Measurements from ENCODE around the gene TIMM17B.
A peak's percentile ranks its signal among the peaks of the same experiment; 100 is the strongest.

Gene TIMM17B

DNA sequence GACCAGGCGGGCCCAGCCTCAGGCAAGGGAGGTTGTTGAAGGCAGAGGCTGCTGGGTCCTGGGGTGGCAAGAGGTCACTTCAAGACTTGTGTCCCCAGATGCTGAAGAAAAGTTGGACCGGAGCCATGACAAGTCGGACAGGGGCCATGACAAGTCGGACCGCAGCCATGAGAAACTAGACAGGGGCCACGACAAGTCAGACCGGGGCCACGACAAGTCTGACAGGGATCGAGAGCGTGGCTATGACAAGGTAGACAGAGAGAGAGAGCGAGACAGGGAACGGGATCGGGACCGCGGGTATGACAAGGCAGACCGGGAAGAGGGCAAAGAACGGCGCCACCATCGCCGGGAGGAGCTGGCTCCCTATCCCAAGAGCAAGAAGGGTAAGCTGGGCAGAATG lies 4.6 kb upstream of the TIMM17B start:
- Histone ChIP-seq H3K4me3 (ENCODE audit: insufficient read depth in 1 of 2, low read depth in 1 of 2, low read length in 2 of 2) (no peak overlapping the region), H3K27me3 (ENCODE audit: control insufficient read depth in 1 of 2, insufficient read depth in 1 of 2, low read length in 2 of 2) (no peaks in the 10 kb centered on the region), H3K9ac (ENCODE audit: low read length) (no peak overlapping the region), H3K4me2 (ENCODE audit: low read length, poor library complexity, severe bottlenecking) (no peak overlapping the region), H3K14ac (ENCODE audit: low read length in 2 of 2) (no peak overlapping the region), H4K8ac (ENCODE audit: low read length) (no peak overlapping the region), H4K91ac (ENCODE audit: low read length) (no peak overlapping the region), H2BK5ac (ENCODE audit: low read depth, low read length, poor library complexity, severe bottlenecking) (no peak overlapping the region), H2AFZ (ENCODE audit: low read depth, low read length) (no peak overlapping the region), H3K27ac (ENCODE audit: low read length, poor library complexity, severe bottlenecking) (no peak overlapping the region), H3K36me3 (ENCODE audit: control insufficient read depth in 1 of 2, insufficient read depth in 2 of 2, low read depth in 1 of 2, low read length in 2 of 2) (peaks cover 52 to 54% of the 10 kb centered on the region in 2 experiments), H2AK5ac (ENCODE audit: low read length, severe bottlenecking) (no peak overlapping the region), H3K79me1 (replicated peaks; ENCODE audit: low read length, poor library complexity, severe bottlenecking) (peaks cover 7% of the 10 kb centered on the region), H2BK120ac (ENCODE audit: low read depth, low read length) (no peak overlapping the region), H3K4me1 (ENCODE audit: control insufficient read depth, insufficient read depth, low read depth, low read length) (peaks cover 8% of the 10 kb centered on the region), H3K18ac (ENCODE audit: low read depth in 1 of 2, low read length in 2 of 2) (no peak overlapping the region), H3K23ac (ENCODE audit: low read length in 2 of 2) (no peak overlapping the region), H3K9me3 (ENCODE audit: control insufficient read depth, low read length) (no peaks in the 10 kb centered on the region), H3K4ac (ENCODE audit: low read depth in 1 of 2, low read length in 2 of 2) (no peak overlapping the region), H2BK12ac (ENCODE audit: low read length in 2 of 2) (no peak overlapping the region), H2BK15ac (ENCODE audit: low read depth, poor library complexity, severe bottlenecking) (no peak overlapping the region)
- DNase-seq, result no peak
- 96% methylated on average over 20 of the region's 20 CpGs for WGBS

DNA sequence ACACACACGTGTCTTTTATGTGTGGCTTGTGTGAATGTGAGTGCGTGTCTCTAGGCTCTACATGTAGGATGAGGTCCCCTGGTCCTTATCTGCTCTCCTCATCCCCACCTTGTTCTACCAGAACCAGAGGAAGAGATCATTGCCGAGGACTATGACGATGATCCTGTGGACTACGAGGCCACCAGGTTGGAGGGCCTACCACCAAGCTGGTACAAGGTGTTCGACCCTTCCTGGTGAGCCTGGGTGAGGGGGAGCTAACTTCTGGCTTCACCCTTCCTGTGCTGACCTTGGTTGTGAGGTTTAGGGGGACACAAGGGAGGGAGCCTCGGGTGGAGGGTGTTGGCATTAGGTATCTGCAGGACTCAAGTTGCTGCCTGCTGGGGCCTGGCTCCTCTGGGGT lies 3.5 kb upstream of the TIMM17B start:
- H2BK15ac ChIP-seq (ENCODE audit: low read depth, poor library complexity, severe bottlenecking), result no peak overlapping the region
- no peak overlapping the region for H3K23ac ChIP-seq (ENCODE audit: low read length in 2 of 2)

GRCh38 chrX:48899078-48899410 lies 1.5 kb upstream of the TIMM17B start:
- no peak overlapping the region for H2AK5ac ChIP-seq (ENCODE audit: low read length, severe bottlenecking)
- DNase-seq, result no peak

More for the DNA sequence above, 3.5 kb upstream of the TIMM17B start:
- Histone ChIP-seq H3K27ac (ENCODE audit: low read length, poor library complexity, severe bottlenecking) (no peak overlapping the region), H3K9ac (ENCODE audit: low read length) (no peak overlapping the region), H2BK120ac (ENCODE audit: low read depth, low read length) (peak overlapping the region; percentile 5), H4K91ac (ENCODE audit: low read length) (no peak overlapping the region), H3K4me3 (ENCODE audit: insufficient read depth in 1 of 2, low read depth in 1 of 2, low read length in 2 of 2) (no peak overlapping the region), H2AFZ (ENCODE audit: low read depth, low read length) (no peak overlapping the region), H3K79me1 (replicated peaks; ENCODE audit: low read length, poor library complexity, severe bottlenecking) (peaks cover 5% of the 10 kb centered on the region), H3K4me2 (ENCODE audit: low read length, poor library complexity, severe bottlenecking) (no peak overlapping the region), H3K4me1 (ENCODE audit: control insufficient read depth, insufficient read depth, low read depth, low read length) (peaks cover 11% of the 10 kb centered on the region), H3K36me3 (ENCODE audit: control insufficient read depth in 1 of 2, insufficient read depth in 2 of 2, low read depth in 1 of 2, low read length in 2 of 2) (peaks cover 45 to 47% of the 10 kb centered on the region in 2 experiments), H2BK5ac (ENCODE audit: low read depth, low read length, poor library complexity, severe bottlenecking) (no peak overlapping the region), H3K18ac (ENCODE audit: low read depth in 1 of 2, low read length in 2 of 2) (no peak overlapping the region), H3K14ac (ENCODE audit: low read length in 2 of 2) (no peak overlapping the region), H2AK5ac (ENCODE audit: low read length, severe bottlenecking) (no peak overlapping the region), H3K27me3 (ENCODE audit: control insufficient read depth in 1 of 2, insufficient read depth in 1 of 2, low read length in 2 of 2) (no peaks in the 10 kb centered on the region), H3K9me3 (ENCODE audit: control insufficient read depth, low read length) (no peaks in the 10 kb centered on the region), H4K8ac (ENCODE audit: low read length) (no peak overlapping the region), H2BK12ac (ENCODE audit: low read length in 2 of 2) (no peak overlapping the region), H3K4ac (ENCODE audit: low read depth in 1 of 2, low read length in 2 of 2) (no peak overlapping the region)
- 88% methylated on average over 5 of the region's 7 CpGs for WGBS
- no peak for DNase-seq

GRCh38 chrX:48897157-48897624 lies 377 bp downstream of the TIMM17B start:
- peaks cover 16% of the 10 kb centered on the region for H3K79me1 ChIP-seq (replicated peaks; ENCODE audit: low read length, poor library complexity, severe bottlenecking)
- no peak overlapping the region for H2BK12ac ChIP-seq (ENCODE audit: low read length in 2 of 2)
- H2AFZ ChIP-seq (ENCODE audit: low read depth, low read length), result no peak overlapping the region
- H3K14ac ChIP-seq (ENCODE audit: low read length in 2 of 2), result no peak overlapping the region
- peak overlapping the region; percentile 99 for H3K27ac ChIP-seq (ENCODE audit: low read length, poor library complexity, severe bottlenecking)
- peak overlapping the region; percentile 80 to 86 for H3K4me3 ChIP-seq (ENCODE audit: insufficient read depth in 1 of 2, low read depth in 1 of 2, low read length in 2 of 2)
- peaks cover 11% of the 10 kb centered on the region for H3K4me1 ChIP-seq (ENCODE audit: control insufficient read depth, insufficient read depth, low read depth, low read length)
- peak overlapping the region in 1 of 2 experiments; percentile 87 for H3K4ac ChIP-seq (ENCODE audit: low read depth in 1 of 2, low read length in 2 of 2)
- H3K9me3 ChIP-seq (ENCODE audit: control insufficient read depth, low read length), result no peaks in the 10 kb centered on the region
- H3K23ac ChIP-seq (ENCODE audit: low read length in 2 of 2), result no peak overlapping the region
- peak overlapping the region; percentile 67 to 96 for H3K18ac ChIP-seq (ENCODE audit: low read depth in 1 of 2, low read length in 2 of 2)
- peak; percentile 88 for DNase-seq
- H2BK15ac ChIP-seq (ENCODE audit: low read depth, poor library complexity, severe bottlenecking), result peak overlapping the region; percentile 33
- peak overlapping the region; percentile 42 for H2BK120ac ChIP-seq (ENCODE audit: low read depth, low read length)
- WGBS, result under 1% methylated on average over 28 of the region's 38 CpGs
- peak overlapping the region; percentile 97 for H3K9ac ChIP-seq (ENCODE audit: low read length)
- H3K27me3 ChIP-seq (ENCODE audit: control insufficient read depth in 1 of 2, insufficient read depth in 1 of 2, low read length in 2 of 2), result no peaks in the 10 kb centered on the region
- peak overlapping the region; percentile 61 for H3K4me2 ChIP-seq (ENCODE audit: low read length, poor library complexity, severe bottlenecking)
- peak overlapping the region; percentile 73 for H2AK5ac ChIP-seq (ENCODE audit: low read length, severe bottlenecking)
- peak overlapping the region; percentile 37 for H2BK5ac ChIP-seq (ENCODE audit: low read depth, low read length, poor library complexity, severe bottlenecking)
- H4K91ac ChIP-seq (ENCODE audit: low read length), result peak overlapping the region; percentile 41
- H3K36me3 ChIP-seq (ENCODE audit: control insufficient read depth in 1 of 2, insufficient read depth in 2 of 2, low read depth in 1 of 2, low read length in 2 of 2), result peaks cover 29 to 36% of the 10 kb centered on the region in 2 experiments
- H4K8ac ChIP-seq (ENCODE audit: low read length), result peak overlapping the region; percentile 67

More at GRCh38 chrX:48899078-48899410, 1.5 kb upstream of the TIMM17B start:
- Histone ChIP-seq H3K4me1 (ENCODE audit: control insufficient read depth, insufficient read depth, low read depth, low read length) (peaks cover 11% of the 10 kb centered on the region), H3K27ac (ENCODE audit: low read length, poor library complexity, severe bottlenecking) (no peak overlapping the region), H2BK120ac (ENCODE audit: low read depth, low read length) (no peak overlapping the region), H3K4me2 (ENCODE audit: low read length, poor library complexity, severe bottlenecking) (no peak overlapping the region), H3K18ac (ENCODE audit: low read depth in 1 of 2, low read length in 2 of 2) (no peak overlapping the region), H3K9me3 (ENCODE audit: control insufficient read depth, low read length) (no peaks in the 10 kb centered on the region), H3K9ac (ENCODE audit: low read length) (peak overlapping the region; percentile 97), H4K8ac (ENCODE audit: low read length) (no peak overlapping the region), H3K4me3 (ENCODE audit: insufficient read depth in 1 of 2, low read depth in 1 of 2, low read length in 2 of 2) (no peak overlapping the region), H3K36me3 (ENCODE audit: control insufficient read depth in 1 of 2, insufficient read depth in 2 of 2, low read depth in 1 of 2, low read length in 2 of 2) (peaks cover 37 to 38% of the 10 kb centered on the region in 2 experiments), H3K14ac (ENCODE audit: low read length in 2 of 2) (no peak overlapping the region), H4K91ac (ENCODE audit: low read length) (no peak overlapping the region), H2BK15ac (ENCODE audit: low read depth, poor library complexity, severe bottlenecking) (no peak overlapping the region), H2BK5ac (ENCODE audit: low read depth, low read length, poor library complexity, severe bottlenecking) (no peak overlapping the region), H3K23ac (ENCODE audit: low read length in 2 of 2) (no peak overlapping the region), H3K4ac (ENCODE audit: low read depth in 1 of 2, low read length in 2 of 2) (no peak overlapping the region), H3K27me3 (ENCODE audit: control insufficient read depth in 1 of 2, insufficient read depth in 1 of 2, low read length in 2 of 2) (no peaks in the 10 kb centered on the region), H2BK12ac (ENCODE audit: low read length in 2 of 2) (no peak overlapping the region), H2AFZ (ENCODE audit: low read depth, low read length) (no peak overlapping the region), H3K79me1 (replicated peaks; ENCODE audit: low read length, poor library complexity, severe bottlenecking) (peaks cover 10% of the 10 kb centered on the region)
- over 99% methylated on average over 8 of the region's 8 CpGs for WGBS
